Activated CD4-positive, alpha-beta T cell treated with anti-CD3 and anti-CD28 coated beads, Interleukin-2, amount 50 U/mL, for 4 hours (primary cell): ENCODE results near the gene ACSF3.

Experiments used
- DNase-seq, 2 experiments: peaks; one replicate each; pipeline ENCODE4 v3.0.0-alpha.2; 2020

ACSF3 gene

GRCh38 chr16:89093602-89094251, at the start of gene ACSF3:
TSS of gene ACSF3 (plus strand) at chr16:89093852. CDS start at chr16:89100682, 6,830 bp downstream.
- DNase-seq: peak; percentile 40 to 48

DNA sequence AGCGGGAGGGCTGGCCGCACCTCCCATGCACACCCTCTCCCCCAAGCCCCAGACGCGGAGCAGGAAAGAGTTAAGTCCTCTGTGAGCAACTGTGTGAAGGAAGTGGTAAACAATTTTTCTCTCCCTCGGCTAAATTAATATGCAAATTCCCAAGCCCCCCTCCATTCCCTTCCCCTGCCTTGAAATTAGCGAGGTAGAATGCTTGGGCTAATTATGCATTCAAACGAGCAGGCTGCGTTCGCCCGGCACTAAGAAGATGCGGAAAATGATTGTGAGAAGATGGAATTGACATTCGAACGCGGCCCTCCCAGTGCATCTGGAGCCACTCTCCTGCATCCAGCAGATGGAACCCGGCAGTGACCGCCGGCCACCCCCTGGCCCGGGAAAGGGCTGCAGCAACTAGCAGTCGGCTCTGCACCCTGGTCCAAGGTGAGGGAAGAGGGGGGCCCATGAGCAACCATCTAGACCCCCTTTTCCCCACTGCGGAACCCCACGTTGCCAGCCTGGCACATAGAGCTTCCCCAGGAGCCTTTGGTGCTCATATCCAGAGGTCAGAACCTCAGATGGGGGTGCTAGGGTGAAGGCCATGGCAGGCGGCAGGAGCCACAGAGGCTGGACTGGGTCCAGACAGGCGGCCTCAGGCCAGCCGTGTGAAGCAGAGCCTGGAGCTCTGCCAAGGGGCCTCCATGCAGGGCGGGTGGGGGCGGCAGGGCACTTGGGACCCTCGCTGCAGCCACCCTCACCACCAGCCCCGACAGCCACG, 49.1 kb upstream of the ACSF3 start:
- DNase-seq: no peak

GRCh38 chr16:89045181-89045815, 48.4 kb upstream of the ACSF3 start:
- no peak for DNase-seq

GRCh38 chr16:89045881-89046280, 47.8 kb upstream of the ACSF3 start:
- DNase-seq: no peak

GRCh38 chr16:89046491-89046890, 47.2 kb upstream of the ACSF3 start:
- no peak for DNase-seq

GRCh38 chr16:89047331-89048089, 46.1 kb upstream of the ACSF3 start:
- no peak for DNase-seq

DNA sequence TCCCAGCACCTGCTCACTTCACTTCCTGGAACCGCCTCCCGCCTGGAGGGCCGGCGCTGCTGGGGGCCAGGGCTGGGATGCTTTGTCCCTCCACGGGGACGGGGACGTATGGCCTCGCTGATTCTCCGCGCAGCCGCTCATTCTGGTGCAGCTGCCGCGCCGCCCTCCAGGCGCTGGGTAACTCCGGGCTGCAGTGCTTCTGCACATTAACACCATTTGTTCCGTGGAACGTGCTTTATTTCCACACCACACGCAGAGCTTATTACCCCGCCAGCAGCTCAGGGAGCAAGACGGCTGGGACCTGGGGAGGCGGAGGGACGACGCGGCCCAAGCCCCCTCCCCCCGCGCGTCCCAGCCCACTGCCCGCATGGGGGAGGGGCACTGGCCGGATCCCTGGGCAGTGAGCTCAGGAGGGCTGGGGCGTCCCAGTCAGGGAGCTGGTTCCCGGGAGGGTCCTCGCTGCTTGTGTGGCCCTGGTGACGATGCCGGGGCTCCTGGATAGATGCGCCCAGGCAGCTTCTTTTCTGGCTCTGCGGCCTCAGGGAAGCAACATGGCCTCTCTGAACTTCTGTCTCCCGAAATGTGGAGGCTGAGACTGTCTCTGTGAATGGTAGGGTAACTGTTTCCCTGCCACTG, 45.4 kb upstream of the ACSF3 start:
- no peak for DNase-seq

GRCh38 chr16:89048871-89049422, 44.7 kb upstream of the ACSF3 start:
- DNase-seq: no peak

DNA sequence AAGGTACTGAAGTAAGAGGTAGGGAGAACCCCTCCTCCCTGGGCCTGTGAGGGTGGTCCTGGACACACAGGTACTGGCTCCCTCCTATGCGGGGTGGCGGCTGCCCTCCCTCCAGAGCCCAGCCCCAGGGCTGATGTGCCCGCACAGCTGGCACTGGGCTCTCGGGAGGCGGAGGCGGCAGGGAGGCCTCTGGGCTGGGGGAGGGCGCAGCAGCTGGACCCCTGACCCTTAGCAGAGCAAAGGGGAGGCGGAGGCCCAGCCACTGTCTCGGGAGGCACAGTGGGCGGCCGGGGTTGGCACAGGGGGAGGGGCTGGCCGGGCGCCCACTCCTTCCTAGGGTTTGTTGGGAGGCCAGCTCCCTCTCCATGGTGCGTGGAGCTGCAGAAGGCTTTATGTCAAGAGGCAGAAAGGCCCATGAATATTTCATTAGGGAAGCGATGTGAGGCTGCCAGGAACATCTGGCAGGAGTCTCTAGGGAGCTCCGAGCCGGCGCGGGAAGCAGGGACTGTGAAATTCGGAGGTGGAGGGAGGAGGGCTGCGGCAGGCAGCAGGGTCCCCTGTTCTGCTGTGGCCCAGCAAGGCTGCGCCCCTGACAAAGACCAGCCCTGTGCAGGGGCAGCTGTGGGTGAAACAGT, 44.1 kb upstream of the ACSF3 start:
- DNase-seq: no peak

GRCh38 chr16:89050119-89050867, 43.4 kb upstream of the ACSF3 start:
- no peak for DNase-seq

GRCh38 chr16:89050868-89051311, 42.8 kb upstream of the ACSF3 start:
- no peak for DNase-seq

DNA sequence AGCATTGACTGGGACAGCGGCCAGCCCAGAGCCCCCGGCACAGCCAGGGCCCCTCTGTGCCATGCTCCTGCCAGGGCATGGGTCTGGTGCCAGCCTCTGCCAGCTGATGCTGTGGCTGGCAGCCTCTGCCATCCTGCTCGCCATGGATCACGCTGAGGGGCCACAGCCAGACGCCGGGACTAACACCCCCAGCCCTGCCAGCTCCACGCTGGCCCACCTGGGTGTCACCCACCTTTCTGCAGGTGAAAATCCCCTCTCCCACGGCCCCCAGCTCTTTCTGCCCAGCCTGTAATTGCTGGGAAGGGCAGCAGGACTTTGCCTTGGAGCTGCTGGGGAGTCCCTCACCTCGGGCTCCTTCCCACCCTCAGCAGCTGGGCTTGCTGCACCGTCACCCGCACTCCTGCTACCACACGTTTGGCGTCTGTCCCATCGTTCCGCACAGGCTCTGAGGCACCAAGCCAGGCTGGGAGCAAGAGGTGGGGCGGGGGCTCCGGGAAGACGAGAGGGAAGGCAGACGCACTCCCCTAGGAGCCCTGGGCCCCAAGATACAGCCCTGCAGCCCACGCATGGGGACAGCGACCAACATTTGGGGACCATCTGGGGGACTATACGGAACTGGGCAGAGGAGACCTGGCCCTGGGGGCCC, 42.0 kb upstream of the ACSF3 start:
- DNase-seq: no peak

- DNase-seq: no peak
Observed at GRCh38 chr16:89052191-89052889, 41.3 kb upstream of the ACSF3 start.

- DNase-seq: no peak
Observed at GRCh38 chr16:89052890-89053724, 40.5 kb upstream of the ACSF3 start.

DNA sequence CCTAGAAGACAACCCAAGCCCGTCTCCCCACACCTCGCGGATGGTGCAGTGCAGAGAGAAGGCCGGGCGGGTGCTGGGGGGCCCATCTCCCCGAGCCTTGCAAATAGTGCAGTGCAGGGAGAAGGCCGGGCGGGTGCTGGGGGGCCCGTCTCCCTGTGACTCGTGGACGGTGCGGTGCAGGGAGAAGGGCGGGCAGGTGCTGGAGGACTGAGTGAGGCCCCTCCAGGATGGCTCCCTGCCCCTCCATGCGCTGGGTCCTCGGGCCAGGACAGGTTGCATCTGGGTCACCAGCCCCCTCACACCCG, 40.0 kb upstream of the ACSF3 start:
- DNase-seq: no peak

DNA sequence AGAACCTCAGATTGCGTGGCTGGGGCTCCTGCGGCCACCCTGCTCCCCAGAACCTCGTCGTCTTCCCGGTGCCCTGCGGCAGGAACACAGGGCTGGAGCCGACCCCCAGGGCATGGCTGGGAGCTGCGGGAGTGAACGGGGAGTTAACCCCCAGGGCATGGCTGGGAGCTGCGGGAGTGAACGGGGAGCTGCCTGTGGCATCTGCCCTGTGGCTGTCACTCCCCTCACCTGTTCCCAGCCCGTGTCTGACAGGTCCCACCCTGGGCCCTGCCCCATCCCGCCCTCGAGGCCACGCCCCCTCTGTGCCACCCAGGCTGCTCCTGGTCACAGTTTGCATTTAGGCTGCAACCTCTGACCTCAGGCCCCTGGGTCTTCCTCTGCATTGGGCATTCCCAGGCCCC, 39.4 kb upstream of the ACSF3 start:
- DNase-seq: no peak

GRCh38 chr16:89054714-89055113, 38.9 kb upstream of the ACSF3 start:
- DNase-seq: no peak

DNA sequence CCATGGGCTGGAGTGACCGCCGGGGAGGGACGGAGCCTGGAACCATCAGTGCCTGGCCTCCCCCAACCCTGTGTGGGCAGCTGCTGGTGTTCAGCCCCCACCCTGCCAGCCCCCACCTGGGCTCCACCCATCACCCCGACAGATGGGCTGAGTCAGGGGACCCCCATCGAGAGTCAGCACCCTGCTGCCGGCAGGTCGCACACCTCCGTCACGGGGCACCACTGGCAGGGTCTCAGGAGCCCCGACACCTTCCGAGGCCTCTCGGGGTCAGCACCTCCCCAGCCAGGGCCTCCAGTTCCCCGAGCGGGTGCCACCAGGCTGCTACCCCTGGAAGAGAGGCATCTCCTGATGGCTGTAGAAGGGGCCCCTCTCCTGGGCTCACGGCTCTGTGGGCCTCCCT, 38.3 kb upstream of the ACSF3 start:
- no peak for DNase-seq

- no peak for DNase-seq
Observed at GRCh38 chr16:89055894-89056555, 37.6 kb upstream of the ACSF3 start.
